Omental fat pad (tissue), 4 donors: ENCODE results near the gene BBLN. TPM values are rescaled to one million over a fixed set of nuclear protein-coding genes. Genes with fewer than 3 reads are reported as not detected.
A peak's percentile ranks its signal among the peaks of the same experiment; 100 is the strongest.

Source experiments
- ATAC-seq: fragments of 150-250 bp; one replicate; pipeline ENCODE4 v1.9.1; 2016; ENCODE audit warnings: mild to moderate bottlenecking, moderate library complexity; ENCODE audit not compliant: low FRiP score
- DNase-seq: peaks from one replicate; pipeline ENCODE4 v3.0.0-alpha.2; 2019; ENCODE audit warnings: low spot score
- total RNA-seq, 4 donors: library from RNA; depleted of rRNA; stranded (reverse); fragments of >200 nt; gene quantifications; one replicate each; pipeline ENCODE4 v1.1.0, GENCODE V29; 2016
- TF ChIP-seq, protein P1 (sequence below), 3 donors: fragments of 450-650 bp; IDR thresholded peaks; one replicate each; pipeline ENCODE4 v1.5.1; 2016 to 2017; ENCODE audit warnings: antibody characterized with exemption in 3 of 3, mild to moderate bottlenecking in 3 of 3, moderate library complexity in 2 of 3

Gene BBLN
- total RNA-seq, 4 donors from 2014 or later = 117 to 174 (median 138) TPM

DNA sequence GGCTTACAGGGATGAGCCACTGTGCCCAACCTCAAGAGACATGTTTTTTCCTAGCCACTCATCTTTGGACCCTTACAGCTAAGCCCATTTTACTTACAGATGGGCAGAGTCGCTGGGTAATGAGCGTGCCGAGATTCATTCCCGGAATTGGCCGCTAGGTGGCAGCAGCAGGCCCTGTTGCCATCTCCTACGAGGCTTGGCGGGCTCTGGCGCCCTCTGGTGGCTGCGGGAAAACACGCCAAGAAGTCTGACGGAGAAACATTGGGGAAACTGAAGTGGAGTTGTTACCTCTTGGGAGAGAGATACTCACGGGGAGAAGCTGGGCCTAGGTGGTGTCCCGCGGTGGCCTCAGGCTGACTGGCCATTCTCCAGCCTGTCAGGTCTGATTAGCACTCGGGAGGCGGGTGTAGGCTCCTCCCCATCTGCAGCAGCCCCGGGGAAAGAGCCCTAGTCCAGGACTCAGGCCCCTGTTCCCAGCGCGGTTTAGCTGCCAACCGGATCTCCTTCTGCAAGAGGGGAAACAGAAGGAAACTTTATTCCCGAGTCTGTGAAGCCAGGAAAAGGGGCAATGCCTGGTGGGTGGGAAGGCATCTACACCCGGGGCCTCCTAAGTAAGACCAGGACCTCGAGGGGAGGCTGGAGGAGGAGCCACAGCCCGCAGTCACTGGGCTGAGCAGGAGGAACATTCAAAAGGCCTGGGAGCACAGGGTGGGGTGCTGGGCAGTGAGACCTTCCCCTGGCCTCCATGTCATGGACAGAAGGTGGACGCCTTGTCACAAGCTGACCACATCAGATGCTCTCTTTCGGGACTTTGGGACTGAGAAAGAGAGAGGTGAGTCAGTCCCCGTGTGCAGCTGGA is 42.2 kb upstream of the BBLN start:
- peak; percentile 80 for ATAC-seq
- DNase-seq = peak; percentile 87
- TF ChIP-seq, protein P1, sequence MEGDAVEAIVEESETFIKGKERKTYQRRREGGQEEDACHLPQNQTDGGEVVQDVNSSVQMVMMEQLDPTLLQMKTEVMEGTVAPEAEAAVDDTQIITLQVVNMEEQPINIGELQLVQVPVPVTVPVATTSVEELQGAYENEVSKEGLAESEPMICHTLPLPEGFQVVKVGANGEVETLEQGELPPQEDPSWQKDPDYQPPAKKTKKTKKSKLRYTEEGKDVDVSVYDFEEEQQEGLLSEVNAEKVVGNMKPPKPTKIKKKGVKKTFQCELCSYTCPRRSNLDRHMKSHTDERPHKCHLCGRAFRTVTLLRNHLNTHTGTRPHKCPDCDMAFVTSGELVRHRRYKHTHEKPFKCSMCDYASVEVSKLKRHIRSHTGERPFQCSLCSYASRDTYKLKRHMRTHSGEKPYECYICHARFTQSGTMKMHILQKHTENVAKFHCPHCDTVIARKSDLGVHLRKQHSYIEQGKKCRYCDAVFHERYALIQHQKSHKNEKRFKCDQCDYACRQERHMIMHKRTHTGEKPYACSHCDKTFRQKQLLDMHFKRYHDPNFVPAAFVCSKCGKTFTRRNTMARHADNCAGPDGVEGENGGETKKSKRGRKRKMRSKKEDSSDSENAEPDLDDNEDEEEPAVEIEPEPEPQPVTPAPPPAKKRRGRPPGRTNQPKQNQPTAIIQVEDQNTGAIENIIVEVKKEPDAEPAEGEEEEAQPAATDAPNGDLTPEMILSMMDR (IDR thresholded peaks at IDR 0.05) = peak in 2 of 3 donors; percentile 100

DNA sequence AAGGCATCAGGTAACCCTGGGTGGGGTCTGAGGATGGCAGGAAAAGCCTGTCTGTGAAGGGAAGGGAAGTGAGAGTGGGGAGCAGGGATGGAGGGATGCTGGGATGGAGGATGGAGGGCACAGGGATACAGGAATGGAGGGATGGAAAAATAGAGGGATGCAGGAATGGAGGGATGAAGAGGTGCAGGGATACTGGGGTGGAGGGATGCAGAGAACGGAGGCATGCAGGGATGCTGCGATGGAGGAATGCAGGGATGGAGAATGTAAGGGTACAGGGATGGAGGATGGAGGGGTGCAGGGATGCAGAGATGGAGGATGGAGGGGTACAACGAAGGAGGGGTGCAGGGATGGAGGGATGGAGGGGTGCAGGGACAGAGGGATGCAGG is 41.6 kb upstream of the BBLN start:
- TF ChIP-seq, protein P1 (IDR thresholded peaks at IDR 0.05) = no peak
- ATAC-seq = no peak
- DNase-seq = no peak

DNA sequence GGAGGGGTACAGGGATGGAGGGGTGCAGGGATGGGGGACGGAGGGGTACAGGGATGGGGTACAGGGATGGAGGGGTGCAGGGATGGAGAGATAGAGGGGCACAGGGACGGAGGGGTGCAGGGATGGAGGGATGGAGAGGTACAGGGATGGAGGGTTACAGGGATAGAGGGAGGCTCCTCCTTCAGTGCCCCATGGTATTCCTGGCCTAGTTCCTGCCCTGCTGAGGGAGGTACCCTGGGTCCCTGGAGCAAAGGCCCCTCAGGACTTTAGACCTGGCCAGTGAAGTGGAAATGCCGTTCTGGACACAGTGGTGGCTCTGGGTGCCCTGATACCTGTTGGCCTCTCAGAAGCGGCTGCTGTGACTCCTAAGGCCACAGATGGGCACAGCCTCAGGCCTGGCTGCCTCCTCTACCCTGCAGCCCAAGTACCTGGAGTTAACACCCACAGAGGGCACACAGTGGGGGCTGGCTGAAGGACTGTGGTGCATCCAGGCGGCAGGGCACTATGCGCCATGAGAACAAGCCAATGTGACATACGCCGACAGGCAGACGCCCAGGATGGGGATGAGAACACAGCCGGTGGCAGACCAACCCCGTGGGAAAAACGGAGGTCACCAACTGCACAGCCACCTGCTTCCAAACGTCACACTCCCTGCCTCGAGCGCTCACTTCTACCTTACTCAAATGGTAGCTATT is 40.9 kb upstream of the BBLN start:
- TF ChIP-seq, protein P1 (IDR thresholded peaks at IDR 0.05) = no peak
- DNase-seq (no peak), ATAC-seq (no peak)

DNA sequence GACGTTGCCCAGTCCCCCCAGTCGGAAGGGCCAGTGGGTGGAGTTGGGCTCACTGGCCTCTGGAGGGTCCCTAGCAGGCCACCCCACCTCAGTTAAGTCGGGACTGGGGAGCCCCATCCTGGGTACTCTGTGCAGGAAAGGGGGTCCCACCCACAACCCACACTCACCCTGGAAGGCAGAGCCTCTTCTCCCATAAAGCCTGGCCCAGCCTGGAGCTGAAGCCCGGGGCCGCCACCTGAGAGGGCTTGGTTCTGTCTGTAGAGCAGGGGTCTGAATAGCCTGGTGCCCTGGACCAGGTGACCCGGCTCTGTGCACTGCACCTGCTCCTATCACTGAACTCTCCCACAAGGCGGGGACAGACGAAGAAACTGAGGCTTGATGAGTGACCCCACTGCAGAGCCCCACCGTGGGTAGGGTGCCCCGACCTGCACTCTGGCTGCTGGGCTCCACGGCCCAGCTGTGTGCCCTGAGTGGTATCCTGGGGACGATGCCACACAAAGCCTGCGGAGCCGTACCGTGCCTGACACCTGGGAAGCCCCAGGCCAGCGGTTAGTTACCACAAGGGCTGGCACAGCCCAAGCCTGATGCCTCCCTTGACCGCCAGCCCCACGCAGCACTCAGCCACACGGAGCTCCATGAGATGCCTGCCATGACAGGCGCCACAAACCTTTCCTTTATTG is 39.9 kb upstream of the BBLN start:
- DNase-seq = no peak
- TF ChIP-seq, protein P1 (IDR thresholded peaks at IDR 0.05) = no peak

DNA sequence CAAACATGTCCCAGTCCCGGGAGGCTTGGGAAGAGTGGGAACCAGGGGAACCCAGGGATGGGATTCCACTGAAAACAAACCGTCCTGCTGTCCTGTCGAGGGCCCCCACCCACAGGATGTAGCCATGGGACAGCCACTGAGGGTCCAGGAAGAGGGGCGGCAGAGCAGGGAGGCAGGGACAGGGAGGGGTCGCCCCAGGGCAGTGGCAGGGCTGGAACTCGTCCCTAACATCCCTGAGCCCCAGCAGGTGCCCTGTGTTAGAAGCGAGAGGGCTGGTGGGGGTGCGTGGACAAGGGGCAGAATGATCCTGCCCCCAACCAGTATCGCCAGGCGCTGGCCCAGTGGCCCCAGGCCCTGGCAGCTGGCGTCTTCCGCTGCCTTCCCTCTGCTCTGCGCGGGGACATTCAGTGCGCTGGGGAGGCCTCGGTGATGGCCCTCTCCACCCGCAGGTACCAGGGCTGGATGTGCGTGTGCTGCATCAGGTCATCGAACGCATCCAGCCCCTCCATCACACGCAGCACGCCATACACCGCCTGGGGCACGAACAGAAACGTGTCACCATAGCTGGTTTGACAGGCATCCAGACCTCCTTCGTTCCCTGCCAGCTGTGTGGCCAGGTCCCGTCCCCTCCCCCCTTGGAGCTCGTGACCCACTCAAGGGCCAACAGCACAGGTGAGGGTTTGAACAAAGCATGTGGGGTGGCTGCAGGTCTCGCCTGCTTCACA is 39.2 kb upstream of the BBLN start:
- DNase-seq = no peak
- no peak for ATAC-seq

More for the DNA sequence above, 39.9 kb upstream of the BBLN start:
- ATAC-seq = no peak

DNA sequence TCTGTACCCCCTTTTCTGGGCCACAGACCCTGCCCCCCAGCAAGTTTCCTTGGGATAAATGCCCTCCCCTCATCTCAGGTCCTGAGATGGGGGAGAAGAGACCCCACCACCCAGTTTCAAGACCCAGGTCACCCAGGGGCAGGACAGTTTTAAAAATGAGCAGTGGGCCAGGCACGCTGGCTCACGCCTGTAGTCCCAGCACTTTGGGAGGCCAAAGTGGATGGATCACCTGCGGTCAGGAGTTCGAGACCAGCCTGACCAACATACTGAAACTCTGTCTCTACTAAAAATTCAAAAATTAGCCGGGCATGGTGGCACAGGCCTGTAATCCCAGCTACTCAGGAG is 38.6 kb upstream of the BBLN start:
- DNase-seq (no peak), ATAC-seq (no peak)
- TF ChIP-seq, protein P1 (IDR thresholded peaks at IDR 0.05) = no peak

More for the DNA sequence above, 39.2 kb upstream of the BBLN start:
- TF ChIP-seq, protein P1 (IDR thresholded peaks at IDR 0.05) = no peak
